Measurements from ENCODE around the gene ARL17B.
"Not testable (repeated sequence)": the region's sequence is repeated elsewhere in the genome, so short reads cannot be mapped to it uniquely, and the experiment has no call there.

The ARL17B gene

GRCh38 chr17:46361755-46362154 lies at the start of gene ARL17B:
Gene ARL17B (minus strand): TSS chr17:46361766. CDS start chr17:46358397, 3,369 bp downstream.
- H3K4me3 ChIP-seq (ENCODE audit: low read depth, low read length): not testable (repeated sequence)

GRCh38 chr17:46409864-46410263 lies 48.3 kb upstream of the ARL17B start:
- CTCF ChIA-PET; POLR2A ChIA-PET; H3K27ac ChIP-seq (ENCODE audit: extremely low read depth, low read depth, low read length): not testable (repeated sequence)

More at GRCh38 chr17:46361755-46362154, at the start of gene ARL17B:
- H3K36me3 ChIP-seq (ENCODE audit: control insufficient read depth in 2 of 2, insufficient read depth in 1 of 2, low read length in 2 of 2); H3K27ac ChIP-seq (ENCODE audit: extremely low read depth, low read depth, low read length); CTCF ChIA-PET; POLR2A ChIA-PET; H3K4me1 ChIP-seq (ENCODE audit: control insufficient read depth, insufficient read depth, low read length); H3K9me3 ChIP-seq (ENCODE audit: control insufficient read depth, insufficient read depth, low read depth, low read length): not testable (repeated sequence)

DNA sequence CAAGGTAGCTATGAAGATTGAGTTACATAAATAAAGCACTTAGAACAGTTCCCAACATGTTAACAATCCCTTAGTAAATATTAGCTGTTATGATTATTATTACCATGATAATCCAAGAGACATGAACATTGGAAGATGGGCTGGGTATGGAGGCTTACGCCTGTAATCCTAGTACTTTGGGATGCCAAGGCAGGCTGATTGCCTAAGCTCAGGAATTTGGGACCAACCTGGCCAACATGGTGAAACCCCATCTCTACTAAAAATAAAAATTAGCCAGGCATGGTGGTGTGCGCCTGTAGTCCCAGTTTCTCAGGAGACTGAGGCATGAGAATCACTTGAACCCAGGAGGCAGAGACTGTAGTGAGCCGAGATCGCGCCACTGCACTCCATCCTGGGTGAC lies 45.6 kb upstream of the ARL17B start:
- CTCF ChIA-PET; H3K4me3 ChIP-seq (ENCODE audit: low read depth, low read length); H3K9me3 ChIP-seq (ENCODE audit: control insufficient read depth, insufficient read depth, low read depth, low read length); H3K36me3 ChIP-seq (ENCODE audit: control insufficient read depth in 2 of 2, insufficient read depth in 1 of 2, low read length in 2 of 2); H3K4me1 ChIP-seq (ENCODE audit: control insufficient read depth, insufficient read depth, low read length); POLR2A ChIA-PET; H3K27ac ChIP-seq (ENCODE audit: extremely low read depth, low read depth, low read length): not testable (repeated sequence)

More at GRCh38 chr17:46409864-46410263, 48.3 kb upstream of the ARL17B start:
- H3K36me3 ChIP-seq (ENCODE audit: control insufficient read depth in 2 of 2, insufficient read depth in 1 of 2, low read length in 2 of 2); H3K9me3 ChIP-seq (ENCODE audit: control insufficient read depth, insufficient read depth, low read depth, low read length); H3K4me3 ChIP-seq (ENCODE audit: low read depth, low read length); H3K4me1 ChIP-seq (ENCODE audit: control insufficient read depth, insufficient read depth, low read length): not testable (repeated sequence)

- POLR2A ChIA-PET; CTCF ChIA-PET; H3K4me3 ChIP-seq (ENCODE audit: low read depth, low read length); H3K9me3 ChIP-seq (ENCODE audit: control insufficient read depth, insufficient read depth, low read depth, low read length); H3K4me1 ChIP-seq (ENCODE audit: control insufficient read depth, insufficient read depth, low read length); H3K36me3 ChIP-seq (ENCODE audit: control insufficient read depth in 2 of 2, insufficient read depth in 1 of 2, low read length in 2 of 2); H3K27ac ChIP-seq (ENCODE audit: extremely low read depth, low read depth, low read length): not testable (repeated sequence)
Observed at GRCh38 chr17:46401033-46401787, 39.6 kb upstream of the ARL17B start.

DNA sequence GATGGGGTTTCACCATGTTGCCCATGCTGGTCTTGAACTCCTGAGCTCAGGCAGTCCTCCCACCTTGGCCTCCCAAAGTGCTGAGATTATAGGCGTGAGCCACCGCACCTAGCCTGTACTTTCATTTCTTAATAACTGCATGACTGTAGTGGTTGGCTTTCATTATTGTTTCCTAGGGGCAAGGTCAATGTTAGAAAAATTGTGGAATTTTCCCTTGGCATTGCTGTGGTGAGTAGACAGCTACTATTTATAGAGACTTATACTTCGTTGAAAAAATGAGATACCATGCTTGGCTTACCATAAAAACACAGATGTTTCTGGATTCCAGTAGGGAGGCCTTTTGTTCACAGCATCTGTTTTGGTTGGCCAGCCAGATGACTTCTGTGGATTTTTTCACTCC lies 39.0 kb upstream of the ARL17B start:
- H3K4me3 ChIP-seq (ENCODE audit: low read depth, low read length); H3K9me3 ChIP-seq (ENCODE audit: control insufficient read depth, insufficient read depth, low read depth, low read length); H3K4me1 ChIP-seq (ENCODE audit: control insufficient read depth, insufficient read depth, low read length); CTCF ChIA-PET; H3K36me3 ChIP-seq (ENCODE audit: control insufficient read depth in 2 of 2, insufficient read depth in 1 of 2, low read length in 2 of 2); POLR2A ChIA-PET; H3K27ac ChIP-seq (ENCODE audit: extremely low read depth, low read depth, low read length): not testable (repeated sequence)

DNA sequence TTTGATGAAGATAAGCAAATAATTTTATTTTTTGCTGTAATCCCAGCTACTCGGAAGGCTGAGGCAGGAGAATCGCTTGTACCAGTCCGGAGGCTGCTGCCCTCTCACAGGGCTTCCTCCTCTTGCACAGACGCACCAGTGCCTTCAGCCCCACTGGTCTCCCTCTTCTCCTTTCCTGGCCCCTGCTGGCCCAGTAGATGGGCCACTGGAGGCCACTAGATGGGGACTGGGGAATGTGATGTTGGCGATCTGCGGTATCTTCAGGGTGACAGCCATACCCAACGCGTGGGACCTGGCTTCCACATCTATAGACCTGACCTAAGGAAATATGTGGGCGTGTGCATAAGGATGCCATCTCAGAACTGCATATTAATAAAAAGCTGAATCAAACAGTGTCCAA lies 38.4 kb upstream of the ARL17B start:
- POLR2A ChIA-PET; H3K9me3 ChIP-seq (ENCODE audit: control insufficient read depth, insufficient read depth, low read depth, low read length); H3K36me3 ChIP-seq (ENCODE audit: control insufficient read depth in 2 of 2, insufficient read depth in 1 of 2, low read length in 2 of 2); H3K4me1 ChIP-seq (ENCODE audit: control insufficient read depth, insufficient read depth, low read length); CTCF ChIA-PET; H3K4me3 ChIP-seq (ENCODE audit: low read depth, low read length); H3K27ac ChIP-seq (ENCODE audit: extremely low read depth, low read depth, low read length): not testable (repeated sequence)

GRCh38 chr17:46396292-46396691 lies 34.7 kb upstream of the ARL17B start:
- CTCF ChIA-PET; H3K9me3 ChIP-seq (ENCODE audit: control insufficient read depth, insufficient read depth, low read depth, low read length); POLR2A ChIA-PET: not testable (repeated sequence)

GRCh38 chr17:46393702-46394101 lies 32.1 kb upstream of the ARL17B start:
- H3K9me3 ChIP-seq (ENCODE audit: control insufficient read depth, insufficient read depth, low read depth, low read length); POLR2A ChIA-PET; H3K27ac ChIP-seq (ENCODE audit: extremely low read depth, low read depth, low read length); H3K4me1 ChIP-seq (ENCODE audit: control insufficient read depth, insufficient read depth, low read length); H3K4me3 ChIP-seq (ENCODE audit: low read depth, low read length); CTCF ChIA-PET; H3K36me3 ChIP-seq (ENCODE audit: control insufficient read depth in 2 of 2, insufficient read depth in 1 of 2, low read length in 2 of 2): not testable (repeated sequence)

More at GRCh38 chr17:46396292-46396691, 34.7 kb upstream of the ARL17B start:
- H3K27ac ChIP-seq (ENCODE audit: extremely low read depth, low read depth, low read length); H3K4me1 ChIP-seq (ENCODE audit: control insufficient read depth, insufficient read depth, low read length); H3K36me3 ChIP-seq (ENCODE audit: control insufficient read depth in 2 of 2, insufficient read depth in 1 of 2, low read length in 2 of 2); H3K4me3 ChIP-seq (ENCODE audit: low read depth, low read length): not testable (repeated sequence)

GRCh38 chr17:46385491-46385890 lies 23.9 kb upstream of the ARL17B start:
- H3K4me3 ChIP-seq (ENCODE audit: low read depth, low read length); H3K36me3 ChIP-seq (ENCODE audit: control insufficient read depth in 2 of 2, insufficient read depth in 1 of 2, low read length in 2 of 2); CTCF ChIA-PET; H3K9me3 ChIP-seq (ENCODE audit: control insufficient read depth, insufficient read depth, low read depth, low read length); POLR2A ChIA-PET; H3K27ac ChIP-seq (ENCODE audit: extremely low read depth, low read depth, low read length); H3K4me1 ChIP-seq (ENCODE audit: control insufficient read depth, insufficient read depth, low read length): not testable (repeated sequence)

DNA sequence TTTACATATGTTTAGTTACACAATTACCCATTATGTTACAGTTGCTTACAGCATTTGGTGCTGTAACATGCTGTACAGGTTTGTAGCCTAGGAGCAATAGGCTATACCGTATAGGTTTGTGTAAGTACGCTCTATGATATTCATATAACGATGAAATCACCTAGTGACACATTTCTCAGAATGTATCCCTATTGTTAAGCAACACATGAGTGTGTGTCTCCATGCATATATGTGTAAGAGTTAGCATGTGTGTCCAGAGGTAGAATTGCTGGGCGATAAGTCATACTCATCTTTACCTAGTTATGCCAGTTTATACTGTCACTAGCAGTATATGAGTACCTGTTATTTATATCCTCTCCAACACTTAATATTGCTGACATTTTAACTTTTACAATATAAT lies 21.6 kb upstream of the ARL17B start:
- H3K9me3 ChIP-seq (ENCODE audit: control insufficient read depth, insufficient read depth, low read depth, low read length); POLR2A ChIA-PET; H3K27ac ChIP-seq (ENCODE audit: extremely low read depth, low read depth, low read length); CTCF ChIA-PET; H3K4me3 ChIP-seq (ENCODE audit: low read depth, low read length); H3K4me1 ChIP-seq (ENCODE audit: control insufficient read depth, insufficient read depth, low read length); H3K36me3 ChIP-seq (ENCODE audit: control insufficient read depth in 2 of 2, insufficient read depth in 1 of 2, low read length in 2 of 2): not testable (repeated sequence)

GRCh38 chr17:46373418-46373817 lies 11.9 kb upstream of the ARL17B start:
- H3K4me1 ChIP-seq (ENCODE audit: control insufficient read depth, insufficient read depth, low read length); CTCF ChIA-PET; H3K27ac ChIP-seq (ENCODE audit: extremely low read depth, low read depth, low read length); H3K4me3 ChIP-seq (ENCODE audit: low read depth, low read length); POLR2A ChIA-PET; H3K36me3 ChIP-seq (ENCODE audit: control insufficient read depth in 2 of 2, insufficient read depth in 1 of 2, low read length in 2 of 2); H3K9me3 ChIP-seq (ENCODE audit: control insufficient read depth, insufficient read depth, low read depth, low read length): not testable (repeated sequence)

Measured in HEK293 (cell line).